Esophagus muscularis mucosa (tissue), 4 donors: Measurements from ENCODE around the gene TBC1D10A.

ENCODE experiments used
- CTCF ChIP-seq, 3 experiments: fragments of 200-600 bp in 2 of 3; fragments of 450-650 bp in 1 of 3; sonication (generic) in 2 of 3; IDR thresholded peaks; one replicate each; pipeline ENCODE4 v1.5.1; 2017 to 2019; ENCODE audit warnings: antibody characterized with exemption in 3 of 3, mild to moderate bottlenecking in 2 of 3, moderate library complexity in 1 of 3
- EP300 ChIP-seq: sonication (generic); formaldehyde crosslinking; IDR thresholded peaks from one replicate; pipeline ENCODE4 v1.6.1; 2017; ENCODE audit warnings: antibody characterized with exemption
- POLR2AphosphoS5 ChIP-seq, 2 donors: sonication (generic); formaldehyde crosslinking; IDR thresholded peaks; one replicate each; pipeline ENCODE4 v1.6.1; 2017; ENCODE audit warnings: antibody characterized with exemption in 2 of 2

- TF ChIP-seq CTCF (IDR thresholded peaks at IDR 0.05) (no peak), EP300 (no peak), POLR2AphosphoS5 (IDR thresholded peaks at IDR 0.05) (no peak)
Measured at GRCh38 chr22:30245181-30245984, 81.4 kb downstream of the TBC1D10A start.
